ENCODE data around the gene KAT6B.
"Not testable (repeated sequence)": the region's sequence is repeated elsewhere in the genome, so short reads cannot be mapped to it uniquely, and the experiment has no call there.

Gene KAT6B

DNA sequence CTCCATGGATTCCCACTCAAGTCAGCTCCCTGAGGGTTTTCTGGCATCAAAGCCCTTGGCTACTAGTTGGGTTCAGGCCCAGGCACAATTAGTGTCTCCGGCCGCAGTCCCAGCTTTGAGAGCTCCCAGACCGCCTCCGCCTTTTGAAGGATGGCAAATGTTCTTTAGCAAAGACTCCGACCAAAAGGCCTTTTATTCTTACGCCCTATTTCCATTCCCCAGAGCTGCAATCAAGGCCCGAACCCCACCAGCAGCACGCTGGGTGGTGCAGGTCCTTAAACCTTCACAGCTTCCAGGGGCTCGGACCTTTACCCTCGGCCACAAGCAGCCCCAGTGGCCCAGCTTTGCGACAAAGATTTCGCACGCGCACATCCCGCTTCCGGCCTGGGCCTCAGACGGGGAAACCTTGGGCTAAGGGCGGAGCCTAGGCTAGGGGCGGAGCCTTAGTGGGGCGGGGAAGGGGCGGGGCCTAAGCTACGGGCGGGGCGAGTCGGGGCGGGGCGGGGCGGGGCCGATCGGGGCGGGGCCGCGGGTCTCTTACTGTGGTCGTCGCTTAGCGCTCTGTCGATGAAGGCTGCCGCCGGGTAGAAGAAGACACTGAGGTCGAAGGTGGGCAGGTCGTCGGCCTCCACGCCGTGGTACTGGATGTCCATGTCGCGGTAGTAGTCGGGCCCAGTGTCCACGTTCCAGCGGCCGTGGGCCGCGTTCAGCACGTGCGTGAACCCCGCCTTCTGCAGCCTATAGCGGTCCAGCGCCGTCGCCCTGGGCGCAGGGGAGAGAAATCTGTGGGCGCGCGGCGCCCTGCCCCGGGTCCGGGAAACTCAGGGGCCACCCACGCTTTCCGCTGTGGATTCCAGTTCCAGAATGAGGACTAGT is 217.1 kb downstream of the KAT6B start:
- DNase-seq: peak; percentile 31

GRCh38 chr10:75048669-75049098 is 222.3 kb downstream of the KAT6B start:
- DNase-seq: no peak

GRCh38 chr10:75049316-75050148 is 223.1 kb downstream of the KAT6B start:
- DNase-seq: no peak

DNA sequence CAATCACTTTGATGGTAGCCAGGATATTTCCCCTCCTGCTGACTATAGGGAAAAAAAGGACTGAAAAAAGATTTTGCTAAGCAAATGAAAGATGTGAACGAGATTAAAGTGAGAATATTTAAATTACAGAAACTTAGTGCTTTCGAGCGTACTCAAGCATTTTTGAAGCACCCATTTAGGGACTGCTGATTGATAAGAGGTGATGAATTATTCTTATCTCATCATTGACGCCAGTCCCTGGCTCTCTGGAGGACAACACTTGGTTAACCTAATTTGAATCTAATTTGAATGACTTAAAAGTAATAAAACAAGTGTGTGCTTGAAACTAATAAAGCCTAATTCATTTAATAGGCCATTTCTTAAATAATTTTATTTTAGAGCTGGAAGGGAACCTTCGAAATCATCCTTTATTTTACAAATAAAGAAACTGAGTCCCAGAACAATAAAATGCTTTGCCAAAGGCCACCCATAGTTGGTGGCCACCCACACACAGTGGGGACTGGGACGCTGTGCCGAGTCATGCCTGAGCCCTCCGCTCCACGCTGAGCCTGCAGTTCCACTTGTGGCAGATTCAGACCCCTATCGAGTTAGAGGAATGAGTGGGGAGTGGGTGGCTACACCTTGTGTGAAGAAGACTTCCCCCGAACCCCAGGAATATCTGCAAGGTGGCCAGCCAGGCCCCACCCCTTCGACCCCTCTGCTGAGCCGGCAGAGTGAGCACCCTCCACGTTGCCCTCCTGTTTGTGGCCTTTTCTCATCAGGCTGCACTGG is 223.9 kb downstream of the KAT6B start:
- no peak for DNase-seq

- no peak for DNase-seq
Measured at GRCh38 chr10:75051308-75051707, 224.9 kb downstream of the KAT6B start.

DNA sequence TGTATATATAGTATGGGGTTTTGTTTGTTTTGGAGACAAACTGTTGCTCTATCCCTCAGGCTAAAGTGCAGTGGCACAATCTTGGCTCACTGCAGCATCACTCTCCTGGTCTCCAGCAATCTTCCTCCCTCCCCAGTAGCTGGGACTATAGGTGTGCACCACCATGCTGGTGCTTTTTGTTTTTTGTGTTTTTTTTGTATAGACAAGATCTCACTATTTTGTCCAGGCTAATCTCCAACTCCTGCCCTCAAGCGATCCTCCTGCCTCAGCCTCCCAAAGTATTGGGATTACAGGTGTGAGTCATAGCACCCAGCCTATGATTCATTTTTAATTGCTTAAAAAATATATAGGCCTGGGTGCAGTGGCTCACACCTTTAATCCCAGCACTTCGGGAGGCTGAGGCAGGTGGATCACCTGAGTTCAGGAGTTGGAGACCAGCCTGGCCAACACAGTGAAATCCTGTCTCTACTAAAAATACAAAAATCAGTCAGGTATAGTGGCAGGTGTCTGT is 229.6 kb downstream of the KAT6B start:
- DNase-seq: not testable (repeated sequence)

- no peak for DNase-seq
Measured at GRCh38 chr10:75057680-75058079, 231.3 kb downstream of the KAT6B start.

DNA sequence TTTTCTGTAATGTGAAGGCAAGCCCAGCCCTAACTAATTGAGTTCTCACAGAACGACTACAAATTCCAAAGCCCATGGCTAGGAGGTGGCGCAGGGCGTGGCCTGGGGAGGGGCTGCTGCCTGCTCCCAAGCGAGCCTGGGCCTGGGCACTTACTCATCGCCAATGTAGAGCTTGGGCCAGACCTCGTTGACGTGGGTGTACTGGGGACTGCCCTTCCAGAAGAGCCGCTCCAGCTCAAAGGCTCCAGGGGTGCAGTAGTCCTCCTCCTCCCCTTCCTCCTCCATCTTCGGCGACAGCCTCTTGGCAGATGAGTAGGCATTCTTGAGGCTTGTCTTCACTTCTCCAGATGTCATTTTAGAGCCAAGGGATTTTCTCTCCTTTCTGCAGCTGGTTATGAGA is 231.8 kb downstream of the KAT6B start:
- DNase-seq: no peak

DNA sequence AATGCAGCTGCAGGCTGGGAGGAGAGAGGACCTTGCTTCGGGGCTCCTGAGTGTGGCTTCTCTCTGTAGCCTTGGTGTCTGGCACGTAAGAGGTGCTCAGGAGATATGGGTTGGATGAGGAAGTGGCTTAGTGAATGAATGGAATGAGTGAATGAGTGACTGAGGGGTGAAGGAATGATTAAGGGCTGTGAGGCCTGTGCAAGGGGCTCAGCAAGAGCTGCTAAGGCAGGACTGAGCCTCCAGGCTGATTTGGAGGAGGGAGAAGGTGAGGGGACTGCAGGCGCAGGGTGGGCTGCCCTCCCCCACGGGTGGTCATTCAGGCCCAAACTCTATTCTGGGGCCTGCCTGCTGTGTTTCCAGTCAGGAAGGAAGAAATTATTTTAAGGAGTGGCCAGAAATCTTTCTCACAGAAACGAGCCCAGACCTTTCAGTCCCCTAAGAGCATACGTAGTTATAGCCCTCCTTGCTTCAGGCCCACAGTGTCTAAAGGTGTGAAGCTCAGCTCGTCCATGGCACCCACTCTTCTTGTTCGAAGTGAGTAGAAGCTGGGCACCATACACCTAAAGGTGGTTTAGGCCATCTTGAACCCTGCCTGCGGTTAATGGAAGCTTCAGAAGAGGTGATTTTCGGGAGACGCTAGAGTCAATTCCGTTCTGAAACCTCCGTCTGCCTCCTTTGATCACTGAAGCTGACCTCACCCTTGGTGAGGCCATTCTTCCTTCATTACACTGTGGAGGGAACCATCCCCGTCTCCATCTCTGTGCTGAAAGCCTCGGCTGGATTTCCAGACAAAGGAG is 235.5 kb downstream of the KAT6B start:
- DNase-seq: no peak

DNA sequence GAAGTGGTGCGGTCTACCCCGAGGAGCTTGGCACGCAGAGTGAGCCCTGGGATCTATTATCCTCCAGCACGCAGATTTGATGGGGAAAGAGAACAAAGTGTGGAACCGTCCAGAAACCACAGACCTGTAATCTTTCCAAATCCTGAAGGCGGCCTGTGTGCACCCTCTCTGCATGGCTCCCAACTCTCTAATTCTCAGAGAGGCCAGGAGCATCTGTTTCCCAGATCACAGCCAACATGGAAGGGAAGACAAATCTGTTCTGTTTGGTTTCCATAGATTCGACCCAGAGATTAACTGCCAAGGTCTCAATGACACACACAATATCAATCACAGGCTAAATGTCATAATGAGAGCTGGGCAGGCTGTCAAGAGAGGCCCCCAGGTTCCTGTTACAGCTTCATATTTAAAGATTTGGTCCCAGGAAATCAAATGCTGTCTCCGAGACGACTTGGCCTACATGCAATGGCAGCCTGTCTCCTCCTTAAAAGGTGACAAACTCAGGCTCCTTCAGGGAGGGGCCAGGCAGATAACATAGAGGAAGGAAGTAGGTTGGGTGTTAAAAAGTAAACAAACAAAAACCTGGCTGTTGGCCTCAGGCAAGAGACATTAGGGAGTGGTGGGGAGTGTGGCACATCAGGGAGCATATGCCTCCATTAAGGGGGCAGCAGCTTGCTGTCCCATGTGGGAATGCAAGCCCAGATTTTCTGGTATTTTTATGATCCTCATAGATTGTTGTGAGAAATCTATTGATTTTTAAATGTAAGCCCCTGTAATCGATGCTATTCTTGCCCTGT is 236.3 kb downstream of the KAT6B start:
- DNase-seq: no peak

- no peak for DNase-seq
Measured at GRCh38 chr10:75063461-75064230, 237.2 kb downstream of the KAT6B start.

DNA sequence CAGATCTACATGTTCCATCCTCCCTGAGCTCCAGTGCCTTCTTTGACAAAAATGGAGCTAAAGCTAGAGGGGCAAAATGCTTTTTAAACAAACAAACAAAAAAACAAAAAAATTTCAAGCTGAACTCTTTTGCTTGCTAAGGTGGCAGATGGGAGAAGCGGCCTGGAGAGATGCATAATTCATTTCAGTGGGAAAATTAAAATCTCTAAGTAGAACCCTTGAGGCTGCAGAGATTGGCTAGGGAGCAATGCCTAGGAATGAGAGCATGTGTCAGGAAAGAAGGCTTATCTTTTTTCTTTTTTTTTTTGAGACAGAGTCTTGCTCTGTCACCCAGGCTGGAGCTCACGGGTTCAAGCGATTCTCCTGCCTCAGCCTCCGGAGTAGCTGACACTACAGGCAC is 238.7 kb downstream of the KAT6B start:
- no peak for DNase-seq

DNA sequence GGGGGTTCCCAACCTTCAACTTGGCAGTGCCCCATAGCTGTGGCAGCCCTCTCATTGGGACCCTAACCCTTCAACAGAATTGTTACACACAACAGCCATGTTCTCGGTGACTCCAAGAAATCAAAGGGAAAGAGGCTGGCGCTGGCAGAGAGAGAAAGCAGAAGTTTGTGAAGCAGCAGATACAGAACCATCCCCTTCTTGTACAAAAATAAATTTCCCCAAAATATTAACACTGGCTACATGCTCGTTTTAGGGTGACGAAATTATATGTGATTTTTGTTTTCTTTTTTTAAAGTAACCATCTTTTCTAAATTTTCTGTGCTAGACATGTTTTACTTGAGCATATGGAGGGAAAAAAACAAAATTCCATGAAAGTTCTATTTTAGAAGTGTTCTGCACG is 239.9 kb downstream of the KAT6B start:
- DNase-seq: no peak

GRCh38 chr10:75067272-75067671 is 240.9 kb downstream of the KAT6B start:
- DNase-seq: no peak

- no peak for DNase-seq
Measured at GRCh38 chr10:75068523-75068922, 242.1 kb downstream of the KAT6B start.

- no peak for DNase-seq
Measured at GRCh38 chr10:75070476-75070875, 244.1 kb downstream of the KAT6B start.

DNA sequence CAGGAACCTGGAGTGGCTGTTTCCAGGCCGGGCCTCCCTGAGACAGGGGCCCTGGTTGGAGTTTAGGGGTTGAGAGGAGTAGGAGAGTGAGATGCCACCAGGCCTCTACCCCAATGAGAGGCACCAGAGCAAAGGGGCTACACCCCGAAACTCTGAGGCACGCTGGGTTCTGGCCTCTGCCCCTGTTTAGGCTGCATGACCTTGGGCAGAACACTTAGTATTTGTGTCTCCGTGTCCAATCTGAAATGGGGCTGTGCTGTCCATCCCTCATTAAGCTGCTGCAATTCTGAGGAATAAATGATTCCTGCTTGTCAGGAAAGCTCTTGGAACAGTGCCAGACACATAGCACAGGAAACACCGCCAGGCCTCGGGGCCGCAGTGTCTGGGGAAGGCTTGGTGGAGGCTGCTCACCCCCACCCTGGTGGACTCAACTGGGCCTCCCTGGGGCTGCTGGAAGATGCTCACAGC is 244.6 kb downstream of the KAT6B start:
- no peak for DNase-seq

- no peak for DNase-seq
Measured at GRCh38 chr10:75071756-75072155, 245.4 kb downstream of the KAT6B start.

DNA sequence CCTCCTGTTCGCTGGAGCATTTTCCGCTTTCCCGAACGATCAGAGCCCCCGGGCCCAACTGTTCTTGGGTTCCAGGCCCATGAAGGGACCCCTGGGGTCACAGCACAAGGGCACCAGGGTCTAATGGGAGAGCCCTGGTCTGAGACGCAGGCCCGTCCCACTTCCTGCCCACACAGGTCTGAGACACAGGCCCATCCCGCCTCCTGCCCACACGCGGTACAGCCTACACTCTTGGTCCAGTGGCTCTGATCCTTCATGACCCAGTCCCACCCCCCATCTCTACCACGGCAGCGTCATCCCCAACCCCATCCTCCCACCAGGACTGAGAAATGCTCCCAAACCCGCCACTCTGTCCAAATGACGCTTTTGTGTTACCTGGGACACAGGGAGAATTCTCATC is 246.3 kb downstream of the KAT6B start:
- no peak for DNase-seq

DNA sequence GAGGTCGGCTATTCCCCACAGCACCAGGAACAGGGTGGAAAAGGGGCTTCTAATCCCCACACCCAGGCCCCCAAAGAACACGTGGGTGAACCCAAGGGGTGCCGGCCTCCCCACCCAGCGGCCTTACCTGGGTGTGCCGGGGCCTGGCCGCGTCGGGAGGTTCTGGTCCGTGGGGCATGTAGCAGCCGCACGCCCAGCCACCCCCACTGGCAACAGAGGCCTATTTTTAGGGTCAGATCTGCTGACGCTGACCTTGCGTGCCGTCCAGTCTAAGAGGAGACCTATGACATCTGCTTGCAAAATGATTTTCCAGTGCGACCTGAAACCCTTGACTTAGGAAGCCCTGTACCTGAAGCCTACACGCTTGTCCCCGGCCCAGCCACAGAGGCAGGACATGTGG is 247.0 kb downstream of the KAT6B start:
- no peak for DNase-seq

All from activated CD8-positive, alpha-beta memory T cell treated with anti-CD3 and anti-CD28 coated beads, Interleukin-2, amount 50 U/mL, for 4 hours (primary cell).